HG03439 (cell line): ENCODE measurements around the gene CRTC2.
"Not testable (repeated sequence)": the region's sequence is repeated elsewhere in the genome, so short reads cannot be mapped to it uniquely, and the experiment has no call there.

Experiments used
- ATAC-seq: cut with Tn5 transposase; IDR thresholded peaks from one replicate; pipeline ENCODE4 v1.9.1; 2021; ENCODE audit warnings: mild to moderate bottlenecking, moderate library complexity; ENCODE audit not compliant: unreplicated experiment

The CRTC2 gene

GRCh38 chr1:153929981-153930948, 28.1 kb downstream of the CRTC2 start:
- ATAC-seq: no peak

DNA sequence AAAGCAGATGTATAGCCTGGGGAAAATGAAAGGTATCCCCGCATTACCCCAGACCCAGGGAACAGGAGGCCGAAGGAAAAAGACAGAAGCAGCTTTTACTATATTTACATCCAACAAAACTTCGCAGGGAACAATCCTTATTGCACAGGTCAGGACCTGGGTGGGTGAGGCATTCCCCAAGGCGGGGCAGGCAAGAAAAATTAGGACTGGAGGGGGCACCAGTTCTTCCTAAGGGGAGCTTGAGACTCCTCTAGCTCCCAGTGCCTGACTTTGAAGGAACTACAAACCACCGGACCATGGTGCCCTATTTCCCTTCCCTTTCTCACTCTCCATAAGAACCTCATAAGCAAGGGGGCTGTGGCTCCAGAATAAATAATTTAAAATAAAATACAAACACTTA, 29.0 kb downstream of the CRTC2 start:
- no peak for ATAC-seq

- ATAC-seq: no peak
Measured at GRCh38 chr1:153928791-153929341, 29.5 kb downstream of the CRTC2 start.

DNA sequence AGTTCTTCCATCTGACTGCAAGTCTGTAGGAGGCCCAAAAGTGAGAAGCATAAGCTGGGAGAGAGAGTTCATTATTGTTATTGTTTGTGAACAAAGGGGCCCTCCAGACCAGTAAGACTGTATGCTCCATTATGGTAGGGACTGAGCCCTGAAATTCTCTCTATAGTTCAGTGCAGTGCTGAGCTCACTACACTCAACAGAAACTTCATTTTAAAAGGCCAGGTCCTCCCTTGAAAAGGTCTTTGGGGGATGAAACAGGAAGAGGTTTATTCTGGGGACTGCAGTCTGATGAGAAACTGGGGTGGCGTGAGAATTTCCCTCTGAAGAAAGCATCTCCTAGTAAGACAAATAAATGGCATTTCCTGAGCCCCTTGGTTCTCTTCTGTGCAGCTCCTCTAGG, 30.2 kb downstream of the CRTC2 start:
- ATAC-seq: no peak

DNA sequence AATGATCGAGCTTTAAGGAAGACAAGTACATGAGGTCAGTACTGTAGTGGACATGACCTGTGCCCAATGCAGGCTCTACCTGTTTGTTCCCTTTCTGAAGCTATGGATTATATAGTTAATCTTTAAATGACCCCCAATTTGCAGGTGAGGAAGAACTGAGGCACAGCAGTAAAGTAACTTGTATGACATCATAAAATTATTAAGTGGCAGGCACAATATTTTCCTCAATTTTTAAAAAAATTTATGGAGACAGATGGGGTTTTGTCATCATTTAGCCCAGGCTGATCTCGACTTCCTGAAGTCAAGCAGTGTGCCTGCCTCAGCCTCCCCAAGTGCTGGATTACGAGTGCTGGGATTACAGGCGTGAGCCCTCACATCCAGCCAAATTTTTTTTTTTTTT, 32.0 kb downstream of the CRTC2 start:
- no peak for ATAC-seq

DNA sequence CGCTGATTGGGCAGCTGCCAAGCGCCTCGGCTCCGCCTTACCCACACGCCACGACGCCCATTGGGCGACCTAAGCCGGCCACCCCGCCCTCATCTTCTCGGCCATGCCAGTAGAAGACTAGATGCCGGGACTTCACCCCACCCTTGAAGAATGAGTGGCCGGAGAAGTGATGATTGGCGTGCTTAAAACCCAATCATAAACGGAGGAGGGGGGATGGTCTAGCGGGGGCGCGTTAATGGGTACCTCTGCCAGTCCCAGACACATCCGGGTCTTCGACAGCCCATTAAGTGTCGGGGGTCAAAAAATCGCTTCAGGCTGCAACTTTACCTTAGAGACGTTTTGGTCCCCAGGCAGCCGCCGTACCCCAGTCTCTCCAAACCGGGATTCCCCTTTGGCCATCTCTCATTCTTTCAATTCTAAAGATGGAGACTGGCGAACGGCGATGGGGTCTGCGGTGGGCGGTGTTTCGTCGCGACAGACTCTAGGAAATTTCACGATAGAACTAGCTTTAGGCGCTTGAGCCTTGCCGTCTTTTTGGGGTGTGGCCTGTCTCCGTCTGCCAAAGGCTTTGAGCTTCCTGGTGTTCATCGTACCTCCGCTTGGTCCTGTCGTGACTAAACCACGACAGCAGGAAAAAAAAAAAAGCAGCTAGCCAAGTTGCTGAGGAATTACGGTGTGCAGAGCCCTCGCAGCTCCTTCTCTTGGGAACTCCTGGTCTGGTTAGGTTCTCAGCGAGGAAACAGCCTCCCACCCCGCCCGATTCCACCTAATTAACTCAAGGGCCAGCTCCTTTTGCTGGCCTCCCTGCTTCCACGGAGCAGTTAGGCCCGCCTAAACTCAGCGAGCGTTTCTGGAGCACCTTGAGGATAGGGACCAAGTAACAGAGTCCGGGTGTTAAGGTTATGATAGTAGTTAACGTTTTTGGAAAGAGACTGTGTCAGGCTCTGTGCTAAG, 35.2 kb downstream of the CRTC2 start, which contains the start of gene GATAD2B:
TSS of gene GATAD2B (minus strand) at position 1 of the 954 bp plus-strand sequence. CDS start 94,625 bp downstream, outside the sequence.
- peak; percentile 93 for ATAC-seq

DNA sequence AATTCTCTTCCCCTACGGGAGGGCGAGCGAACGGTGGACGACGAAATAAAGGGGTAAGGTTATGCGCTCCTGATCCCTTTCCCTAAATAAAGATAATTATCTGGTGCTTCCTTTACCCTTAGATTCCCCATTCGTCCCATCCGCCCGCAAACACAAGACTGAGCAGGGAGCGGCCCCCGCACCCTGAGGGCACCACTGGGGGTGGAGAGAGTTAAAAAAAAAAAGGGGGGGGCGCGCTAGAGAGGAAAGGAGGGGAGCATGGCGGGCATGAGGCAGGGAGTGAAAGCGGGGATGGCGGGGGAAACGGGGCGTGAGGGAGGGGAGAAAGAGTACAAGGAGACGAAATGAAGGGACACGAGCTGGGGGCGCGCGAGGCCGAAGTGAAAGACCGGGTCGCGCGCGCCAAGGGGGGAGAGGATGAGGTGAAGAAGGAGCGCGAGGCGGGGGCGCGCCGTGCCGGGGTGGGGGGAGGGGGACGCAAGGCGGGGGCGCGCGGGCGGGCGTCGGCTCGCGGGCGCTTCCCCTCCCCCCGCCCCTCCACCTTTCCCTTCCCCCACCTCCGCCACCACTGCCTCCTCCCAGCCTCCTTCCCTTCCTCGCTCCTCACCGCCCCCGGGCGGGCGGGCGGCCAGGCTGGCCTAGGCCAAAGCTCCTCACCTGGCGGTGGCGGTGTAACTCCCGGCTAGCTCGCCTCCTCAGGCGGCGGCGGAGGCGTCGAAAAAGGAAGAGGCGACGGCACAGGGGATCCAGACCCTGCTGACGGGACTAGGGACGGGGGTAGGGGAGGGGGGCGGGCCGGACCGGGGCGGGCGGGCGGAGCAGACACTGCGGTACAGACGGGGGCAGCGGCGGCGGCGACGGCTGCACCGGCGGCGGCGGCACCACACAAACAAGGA, 36.1 kb downstream of the CRTC2 start:
- peak; percentile 34 for ATAC-seq

DNA sequence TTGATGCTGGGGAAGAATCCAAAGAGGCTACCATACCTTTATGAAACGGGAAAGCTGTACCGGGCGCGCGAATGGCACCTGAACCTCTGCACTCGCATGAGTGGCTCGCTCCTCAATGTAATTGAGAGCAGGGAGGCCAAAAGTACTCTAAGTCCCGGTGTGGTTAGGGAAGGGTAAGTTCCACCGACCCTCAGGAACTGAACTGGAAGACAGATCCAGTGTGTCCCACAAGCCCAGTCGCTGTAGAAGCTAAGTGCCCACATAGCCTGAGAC, 36.7 kb downstream of the CRTC2 start:
- no peak for ATAC-seq

- no peak for ATAC-seq
Measured at GRCh38 chr1:153921080-153921802, 37.2 kb downstream of the CRTC2 start.

- ATAC-seq: no peak
Measured at GRCh38 chr1:153919876-153920852, 38.2 kb downstream of the CRTC2 start.

DNA sequence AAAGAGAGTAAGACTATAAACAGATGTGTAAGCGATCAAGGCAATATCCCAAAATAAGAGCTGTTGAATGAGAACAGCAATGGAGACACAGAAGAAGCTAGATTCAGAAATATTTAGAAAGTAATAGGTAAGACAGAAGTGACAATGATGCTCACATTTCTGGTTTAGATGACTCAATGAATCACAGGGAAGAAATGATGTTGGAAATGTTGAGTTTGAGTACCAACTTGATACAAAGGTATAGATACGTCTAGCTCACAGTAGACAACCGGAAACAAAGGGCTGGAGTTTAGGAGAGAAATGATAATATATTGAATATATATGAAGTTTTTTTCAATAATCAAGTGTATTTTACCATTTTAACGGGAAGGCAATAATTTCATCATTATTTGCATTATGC, 42.1 kb downstream of the CRTC2 start:
- ATAC-seq: no peak

GRCh38 chr1:153912349-153912748, 46.1 kb downstream of the CRTC2 start:
- no peak for ATAC-seq

DNA sequence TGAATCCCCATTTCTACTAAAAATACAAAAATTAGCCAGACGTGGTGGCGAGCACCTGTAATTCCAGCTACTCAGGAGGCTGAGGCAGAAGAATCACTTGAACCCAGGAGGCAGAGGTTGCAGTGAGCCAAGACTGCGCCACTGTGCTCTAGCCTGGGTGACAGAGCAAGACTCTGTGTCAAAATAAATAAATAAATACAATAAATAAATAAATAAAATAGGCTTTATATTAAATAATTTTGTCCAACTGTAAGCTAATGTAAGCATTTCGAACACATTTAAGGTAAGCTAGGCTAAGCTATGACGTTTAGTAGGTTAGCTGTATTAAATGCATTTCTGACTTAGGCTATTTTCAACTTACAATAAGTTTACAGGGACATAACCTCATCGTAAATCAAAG, 47.9 kb downstream of the CRTC2 start:
- ATAC-seq: not testable (repeated sequence)

- ATAC-seq: no peak
Measured at GRCh38 chr1:153908071-153908470, 50.3 kb downstream of the CRTC2 start.

GRCh38 chr1:153907134-153907533, 51.3 kb downstream of the CRTC2 start:
- no peak for ATAC-seq

DNA sequence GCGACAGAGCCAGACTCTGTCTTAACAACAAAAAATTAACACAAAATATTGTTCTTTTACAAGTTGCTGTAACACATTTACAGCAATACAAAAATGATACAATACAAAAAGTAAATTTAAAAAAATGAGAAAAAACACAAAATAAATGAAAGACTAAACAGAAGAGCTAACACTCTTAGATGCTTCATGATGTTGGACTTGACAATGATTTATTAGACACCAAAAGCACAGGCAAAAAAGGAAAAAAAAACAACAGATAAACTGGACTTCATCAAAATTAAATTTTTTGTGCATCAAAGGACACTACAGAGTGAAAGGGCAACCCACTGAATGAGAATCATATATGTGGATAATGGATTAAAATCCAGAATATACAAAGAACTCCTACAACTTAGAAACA, 52.0 kb downstream of the CRTC2 start:
- ATAC-seq: no peak

DNA sequence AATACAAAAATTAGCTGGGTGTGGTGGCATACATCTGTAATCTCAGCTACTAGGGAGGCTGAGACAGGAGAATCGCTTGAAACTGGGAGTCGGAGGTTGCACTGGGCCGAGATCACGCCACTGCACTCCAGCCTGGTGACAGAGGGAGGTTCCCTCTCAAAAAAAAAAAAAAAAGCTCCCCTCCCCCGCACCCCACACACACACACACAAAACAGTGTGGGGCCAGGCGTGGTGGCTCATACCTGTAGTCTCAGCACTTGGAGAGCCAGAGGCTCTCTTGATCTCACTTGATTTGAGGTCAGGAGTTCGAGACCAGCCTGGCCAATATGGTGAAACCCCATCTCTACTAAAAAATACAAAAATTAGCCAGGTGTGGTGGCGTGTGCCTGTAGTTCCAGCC, 52.5 kb downstream of the CRTC2 start:
- ATAC-seq: not testable (repeated sequence)

DNA sequence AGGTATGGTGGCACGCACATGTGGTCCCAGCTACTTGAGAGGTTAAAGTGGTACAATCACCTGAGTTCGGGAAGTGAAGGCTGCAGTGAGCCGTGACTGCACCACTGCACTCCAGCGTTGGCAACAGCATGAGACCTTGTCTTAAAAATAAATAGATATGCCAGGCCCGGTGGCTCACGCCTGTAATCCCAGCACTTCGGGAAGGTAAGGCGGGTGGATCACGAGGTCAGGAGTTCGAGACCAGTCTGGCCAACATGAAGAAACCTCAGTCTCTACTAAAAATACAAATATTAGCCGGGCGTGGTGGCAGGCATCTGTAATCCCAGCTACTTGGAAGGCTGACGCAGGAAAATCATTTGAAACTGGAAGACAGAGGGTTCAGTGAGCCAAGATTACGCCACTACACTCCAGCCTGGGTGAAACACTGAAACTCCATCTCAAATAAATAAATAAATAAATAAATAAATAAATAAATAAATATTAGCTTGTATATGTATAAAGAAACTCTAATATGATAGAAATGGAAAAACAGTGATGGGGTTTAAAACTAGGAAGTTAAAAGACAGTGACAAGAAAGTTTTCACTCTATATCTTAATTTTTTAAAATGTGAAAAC, 54.5 kb downstream of the CRTC2 start:
- ATAC-seq: no peak
